ENCODE results near the gene PPIP5K1.

- TF ChIP-seq POLR2AphosphoS5 (IDR thresholded peaks at IDR 0.05; ENCODE audit: low read depth, low read length) (no peak), SIN3A (IDR thresholded peaks at IDR 0.05; ENCODE audit: borderline replicate concordance, insufficient read depth, low read length) (no peak), REST (IDR thresholded peaks at IDR 0.05; ENCODE audit: insufficient read depth in 1 of 2, low read depth in 2 of 2, low read length in 2 of 2) (no peak), TAF1 (IDR thresholded peaks at IDR 0.05; ENCODE audit: borderline replicate concordance, insufficient read depth, low read length) (no peak), FOXP2 (optimal IDR thresholded peaks at IDR 0.05; ENCODE audit: borderline replicate concordance, extremely low read depth, extremely low read length, insufficient read depth) (no peak)
Measured at GRCh38 chr15:43523646-43524045, 66.4 kb downstream of the PPIP5K1 start.

Data from PFSK-1 (cell line).